COR-L47 (cell line): ENCODE results near the gene HAUS7.

ENCODE experiments used
- DNase-seq: peaks from one replicate; lab custom pipeline; 2025; lab: John Stamatoyannopoulos, UW

The HAUS7 gene

GRCh38 chrX:153476666-153477363 lies 6.4 kb upstream of the HAUS7 start:
- DNase-seq = peak; percentile 40

GRCh38 chrX:153475751-153476281 lies 5.4 kb upstream of the HAUS7 start:
- DNase-seq = no peak

GRCh38 chrX:153475271-153475670 lies 4.9 kb upstream of the HAUS7 start:
- DNase-seq = no peak

GRCh38 chrX:153474718-153475117 lies 4.3 kb upstream of the HAUS7 start:
- DNase-seq = no peak

- DNase-seq = no peak
Measured at GRCh38 chrX:153474266-153474665, 3.9 kb upstream of the HAUS7 start.

- DNase-seq = no peak
Measured at GRCh38 chrX:153473126-153473525, 2.8 kb upstream of the HAUS7 start.

GRCh38 chrX:153471663-153472280 lies 1.4 kb upstream of the HAUS7 start:
- DNase-seq = no peak

GRCh38 chrX:153469811-153470410 lies 465 bp downstream of the HAUS7 start:
- DNase-seq = peak; percentile 7

- DNase-seq = no peak
Measured at GRCh38 chrX:153468008-153468580, 2.3 kb downstream of the HAUS7 start.

GRCh38 chrX:153465691-153466380 lies 4.5 kb downstream of the HAUS7 start:
- no peak for DNase-seq

- no peak for DNase-seq
Measured at GRCh38 chrX:153464116-153464515, 6.3 kb downstream of the HAUS7 start.

- no peak for DNase-seq
Measured at GRCh38 chrX:153463556-153463955, 6.8 kb downstream of the HAUS7 start.

GRCh38 chrX:153463031-153463430 lies 7.3 kb downstream of the HAUS7 start:
- no peak for DNase-seq

- no peak for DNase-seq
Measured at GRCh38 chrX:153462291-153462690, 8.1 kb downstream of the HAUS7 start.

- no peak for DNase-seq
Measured at GRCh38 chrX:153460826-153461225, 9.6 kb downstream of the HAUS7 start.

- no peak for DNase-seq
Measured at GRCh38 chrX:153459986-153460385, 10.4 kb downstream of the HAUS7 start.

- DNase-seq = no peak
Measured at GRCh38 chrX:153458476-153458875, 11.9 kb downstream of the HAUS7 start.

- DNase-seq = no peak
Measured at GRCh38 chrX:153457827-153458466, 12.4 kb downstream of the HAUS7 start.

- no peak for DNase-seq
Measured at GRCh38 chrX:153457136-153457825, 13.1 kb downstream of the HAUS7 start.

GRCh38 chrX:153456704-153457103 lies 13.7 kb downstream of the HAUS7 start:
- no peak for DNase-seq

- no peak for DNase-seq
Measured at GRCh38 chrX:153456161-153456560, 14.2 kb downstream of the HAUS7 start.
